BLaER1 (cell line): ENCODE results near the gene MARCHF3.
"Not testable (repeated sequence)": the region's sequence is repeated elsewhere in the genome, so short reads cannot be mapped to it uniquely, and the experiment has no call there.

Source experiments
- H3K27ac ChIP-seq: shearing (Covaris generic); formaldehyde crosslinking; 2 replicates; pipeline ENCODE4 v1.8.1; 2022
- H3K27me3 ChIP-seq: shearing (Covaris generic); formaldehyde crosslinking; 2 replicates; pipeline ENCODE4 v1.8.1; 2022
- H3K36me3 ChIP-seq: shearing (Covaris generic); formaldehyde crosslinking; 2 replicates; pipeline ENCODE4 v1.8.1; 2022
- H3K4me1 ChIP-seq: shearing (Covaris generic); formaldehyde crosslinking; 2 replicates; pipeline ENCODE4 v1.8.1; 2022
- H3K4me2 ChIP-seq: shearing (Covaris generic); formaldehyde crosslinking; 2 replicates; pipeline ENCODE4 v1.8.1; 2022
- H3K4me3 ChIP-seq: shearing (Covaris generic); formaldehyde crosslinking; 2 replicates; pipeline ENCODE4 v1.8.1; 2022
- H3K9ac ChIP-seq: shearing (Covaris generic); formaldehyde crosslinking; 2 replicates; pipeline ENCODE4 v1.8.1; 2022
- H3K9me3 ChIP-seq: shearing (Covaris generic); formaldehyde crosslinking; 2 replicates; pipeline ENCODE4 v1.8.1; 2022
- H4K20me1 ChIP-seq: shearing (Covaris generic); formaldehyde crosslinking; 2 replicates; pipeline ENCODE4 v1.8.1; 2022
- Cebpa-rat ChIP-seq: shearing (Covaris generic); IDR thresholded peaks from 2 replicates; pipeline ENCODE4 v1.8.1; 2022

The MARCHF3 gene

GRCh38 chr5:127006744-127007143, 23.6 kb downstream of the MARCHF3 start:
- Histone ChIP-seq H3K9ac (peak overlapping the region; percentile 5; the same call in 1 of the 2 replicates), H3K4me1 (peaks cover 87% of the 10 kb centered on the region), H3K27me3 (no peaks in the 10 kb centered on the region), H3K4me2 (peak overlapping the region; percentile 67), H3K27ac (peak overlapping the region; percentile 53), H3K4me3 (no peak overlapping the region), H4K20me1 (no peaks in the 10 kb centered on the region), H3K36me3 (peaks cover 34% of the 10 kb centered on the region), H3K9me3 (peaks cover 30% of the 10 kb centered on the region)
- no peak for TF ChIP-seq Cebpa-rat

DNA sequence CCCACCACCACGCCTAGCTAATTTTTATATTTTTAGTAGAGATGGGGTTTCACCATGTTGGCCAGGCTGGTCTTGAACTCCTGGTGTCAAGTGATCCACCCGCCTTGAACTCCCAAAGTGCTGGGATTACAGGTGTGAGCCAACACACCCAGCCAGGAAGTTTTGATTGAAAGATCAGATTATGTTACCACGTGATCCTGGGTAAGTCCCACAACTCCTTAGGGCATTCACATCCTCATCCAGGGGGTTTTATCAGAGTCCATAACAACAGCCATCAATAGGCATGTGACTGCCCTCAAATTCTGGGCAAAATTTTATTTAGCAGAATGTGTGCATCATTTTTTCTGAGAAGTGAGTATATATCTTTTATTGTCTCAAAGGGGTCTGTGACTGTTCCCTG, 25.1 kb downstream of the MARCHF3 start:
- Histone ChIP-seq H3K4me1 (peaks cover 74% of the 10 kb centered on the region), H3K4me2 (peak overlapping the region; percentile 67), H3K36me3 (peaks cover 38% of the 10 kb centered on the region), H3K9me3 (peaks cover 34% of the 10 kb centered on the region)
- H4K20me1 ChIP-seq, H3K9ac ChIP-seq, H3K27me3 ChIP-seq, H3K27ac ChIP-seq, H3K4me3 ChIP-seq: not testable (repeated sequence)

GRCh38 chr5:127004721-127005120, 25.6 kb downstream of the MARCHF3 start:
- peaks cover 29% of the 10 kb centered on the region for H3K9me3 ChIP-seq
- peaks cover 69% of the 10 kb centered on the region for H3K4me1 ChIP-seq
- no peak overlapping the region for H3K27ac ChIP-seq
- H3K27me3 ChIP-seq = no peaks in the 10 kb centered on the region
- H3K4me2 ChIP-seq = peak overlapping the region; percentile 67
- no peak for TF ChIP-seq Cebpa-rat
- no peaks in the 10 kb centered on the region for H4K20me1 ChIP-seq
- no peak overlapping the region for H3K4me3 ChIP-seq
- no peak overlapping the region for H3K9ac ChIP-seq
- H3K36me3 ChIP-seq = peaks cover 36% of the 10 kb centered on the region

- no peaks in the 10 kb centered on the region for H3K27me3 ChIP-seq
- no peak for TF ChIP-seq Cebpa-rat
- no peak overlapping the region for H3K9ac ChIP-seq
- H4K20me1 ChIP-seq = no peaks in the 10 kb centered on the region
- peaks cover 23% of the 10 kb centered on the region for H3K9me3 ChIP-seq
- peak overlapping the region; percentile 67 for H3K4me2 ChIP-seq
- H3K4me1 ChIP-seq = peaks cover 73% of the 10 kb centered on the region
- H3K36me3 ChIP-seq = peaks cover 33% of the 10 kb centered on the region
- peak overlapping the region; percentile 26 for H3K27ac ChIP-seq
- no peak overlapping the region for H3K4me3 ChIP-seq
Observed at GRCh38 chr5:127003798-127004495, 26.4 kb downstream of the MARCHF3 start.

- no peak overlapping the region for H3K9ac ChIP-seq
- H3K27me3 ChIP-seq = no peaks in the 10 kb centered on the region
- TF ChIP-seq Cebpa-rat = no peak
- no peak overlapping the region; the same call in 1 of the 2 replicates for H3K27ac ChIP-seq
- H3K36me3 ChIP-seq = peaks cover 27% of the 10 kb centered on the region; the same call in 1 of the 2 replicates
- no peaks in the 10 kb centered on the region for H4K20me1 ChIP-seq
- peaks cover 73% of the 10 kb centered on the region for H3K4me1 ChIP-seq
- peaks cover 16% of the 10 kb centered on the region for H3K9me3 ChIP-seq
- no peak overlapping the region for H3K4me3 ChIP-seq
- H3K4me2 ChIP-seq = peak overlapping the region; percentile 43; the same call in 1 of the 2 replicates
Observed at GRCh38 chr5:127002390-127002789, 28.0 kb downstream of the MARCHF3 start.

GRCh38 chr5:127001621-127002296, 28.6 kb downstream of the MARCHF3 start:
- Histone ChIP-seq H3K4me1 (peaks cover 68% of the 10 kb centered on the region), H4K20me1 (no peaks in the 10 kb centered on the region), H3K9ac (no peak overlapping the region), H3K4me2 (no peak overlapping the region), H3K27ac (no peak overlapping the region), H3K36me3 (peaks cover 31% of the 10 kb centered on the region; the same call in 1 of the 2 replicates), H3K27me3 (no peaks in the 10 kb centered on the region), H3K9me3 (peaks cover 20% of the 10 kb centered on the region), H3K4me3 (no peak overlapping the region)
- TF ChIP-seq Cebpa-rat = no peak

DNA sequence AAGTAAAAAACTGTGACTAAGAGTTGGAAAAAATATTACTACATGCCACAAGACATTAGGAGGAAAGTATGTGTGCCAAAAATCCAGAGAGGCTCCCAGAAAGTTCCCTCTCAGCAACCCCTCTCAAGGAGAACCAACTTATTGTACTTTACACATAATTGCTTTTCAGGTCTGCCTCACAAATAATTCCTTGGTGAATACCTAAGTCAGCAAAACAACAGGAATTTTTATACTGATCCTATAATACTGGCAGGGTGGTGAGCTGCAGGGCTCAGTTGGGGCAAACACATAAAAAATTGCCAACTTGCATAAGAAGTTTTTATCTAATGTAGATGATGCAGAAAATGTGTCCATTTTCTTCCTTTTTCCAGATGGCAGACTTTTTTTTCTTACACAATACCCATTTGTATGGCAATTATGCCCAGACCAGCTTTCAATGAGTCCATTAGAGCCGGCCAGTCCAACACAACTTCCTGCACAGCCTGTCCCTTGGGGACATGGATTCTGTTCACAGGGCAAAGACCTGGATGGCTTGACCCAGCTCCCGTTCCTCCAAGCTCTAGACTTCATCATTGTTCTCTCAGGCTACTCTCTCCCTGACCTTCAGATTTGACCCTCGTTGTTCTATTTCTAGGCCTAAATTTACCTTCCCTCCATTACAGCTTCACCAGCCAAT, 31.3 kb downstream of the MARCHF3 start:
- Histone ChIP-seq H3K4me1 (peaks cover 65% of the 10 kb centered on the region), H3K4me3 (no peak overlapping the region), H3K9me3 (peaks cover 35% of the 10 kb centered on the region), H3K9ac (peak overlapping the region; percentile 40; the same call in 1 of the 2 replicates), H4K20me1 (no peaks in the 10 kb centered on the region), H3K36me3 (peaks cover 53% of the 10 kb centered on the region), H3K27ac (peak overlapping the region; percentile 68), H3K4me2 (peak overlapping the region; percentile 68), H3K27me3 (no peaks in the 10 kb centered on the region)
- TF ChIP-seq Cebpa-rat = no peak

GRCh38 chr5:126998201-126998631, 32.1 kb downstream of the MARCHF3 start:
- Histone ChIP-seq H4K20me1 (no peaks in the 10 kb centered on the region), H3K27me3 (no peaks in the 10 kb centered on the region), H3K9me3 (peaks cover 36% of the 10 kb centered on the region), H3K36me3 (peaks cover 56% of the 10 kb centered on the region), H3K4me2 (peak overlapping the region; percentile 68), H3K9ac (peak overlapping the region; percentile 40; the same call in 1 of the 2 replicates), H3K4me3 (no peak overlapping the region), H3K4me1 (peaks cover 60% of the 10 kb centered on the region), H3K27ac (peak overlapping the region; percentile 68)
- TF ChIP-seq Cebpa-rat = no peak

DNA sequence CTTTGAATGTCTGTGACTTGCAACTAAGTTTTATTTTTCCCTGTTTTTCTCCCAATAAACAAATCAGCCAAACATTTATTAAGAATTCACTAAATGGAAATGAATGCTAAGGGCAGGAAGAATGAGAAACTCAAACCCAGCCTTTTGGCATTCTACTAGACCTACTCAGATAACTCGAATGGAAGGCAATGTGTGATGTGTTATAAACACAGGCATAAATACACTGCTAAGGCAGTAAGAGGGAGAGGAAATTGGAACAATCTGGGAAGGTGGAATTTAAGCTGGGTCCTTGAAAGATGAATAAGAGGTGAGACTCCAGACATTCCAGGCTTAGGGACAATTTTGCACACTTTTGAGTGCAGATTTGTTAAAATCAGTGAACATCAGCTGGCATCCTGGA, 34.7 kb downstream of the MARCHF3 start:
- no peaks in the 10 kb centered on the region for H4K20me1 ChIP-seq
- H3K9ac ChIP-seq = no peak overlapping the region
- peaks cover 60% of the 10 kb centered on the region for H3K36me3 ChIP-seq
- no peak for TF ChIP-seq Cebpa-rat
- H3K9me3 ChIP-seq = peaks cover 51% of the 10 kb centered on the region
- no peaks in the 10 kb centered on the region for H3K27me3 ChIP-seq
- peaks cover 45% of the 10 kb centered on the region for H3K4me1 ChIP-seq
- H3K4me2 ChIP-seq = no peak overlapping the region
- H3K27ac ChIP-seq = no peak overlapping the region
- H3K4me3 ChIP-seq = no peak overlapping the region

- no peaks in the 10 kb centered on the region for H3K27me3 ChIP-seq
- H4K20me1 ChIP-seq = no peaks in the 10 kb centered on the region
- peaks cover 58% of the 10 kb centered on the region for H3K9me3 ChIP-seq
- no peak overlapping the region for H3K9ac ChIP-seq
- H3K4me3 ChIP-seq = no peak overlapping the region
- H3K27ac ChIP-seq = no peak overlapping the region; the same call in 1 of the 2 replicates
- peaks cover 53% of the 10 kb centered on the region for H3K36me3 ChIP-seq
- TF ChIP-seq Cebpa-rat = no peak
- H3K4me2 ChIP-seq = no peak overlapping the region
- H3K4me1 ChIP-seq = peaks cover 45% of the 10 kb centered on the region
Observed at GRCh38 chr5:126995039-126995438, 35.3 kb downstream of the MARCHF3 start.
